ENCODE results near the gene SPOP.

DNA sequence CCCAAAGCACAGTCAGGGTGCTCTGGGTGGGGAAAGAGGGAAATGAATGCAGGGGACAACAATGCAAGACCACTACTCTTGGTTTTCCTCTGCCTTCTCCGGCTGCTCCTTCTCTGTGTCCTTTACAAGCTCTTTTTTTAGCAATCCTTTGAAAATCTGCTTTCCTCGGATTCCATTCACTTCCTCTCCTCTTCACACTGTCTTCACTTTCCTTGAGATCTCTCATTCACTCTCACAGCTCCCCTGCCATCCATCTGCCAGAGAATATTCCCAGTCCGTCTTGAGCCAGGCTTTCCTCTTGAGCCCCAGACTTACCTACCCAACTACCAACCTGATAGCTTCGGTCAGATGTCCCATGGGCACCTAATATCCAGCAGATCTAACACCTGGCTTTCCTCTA, 11.0 kb upstream of the SPOP start:
- TF ChIP-seq, protein P1, sequence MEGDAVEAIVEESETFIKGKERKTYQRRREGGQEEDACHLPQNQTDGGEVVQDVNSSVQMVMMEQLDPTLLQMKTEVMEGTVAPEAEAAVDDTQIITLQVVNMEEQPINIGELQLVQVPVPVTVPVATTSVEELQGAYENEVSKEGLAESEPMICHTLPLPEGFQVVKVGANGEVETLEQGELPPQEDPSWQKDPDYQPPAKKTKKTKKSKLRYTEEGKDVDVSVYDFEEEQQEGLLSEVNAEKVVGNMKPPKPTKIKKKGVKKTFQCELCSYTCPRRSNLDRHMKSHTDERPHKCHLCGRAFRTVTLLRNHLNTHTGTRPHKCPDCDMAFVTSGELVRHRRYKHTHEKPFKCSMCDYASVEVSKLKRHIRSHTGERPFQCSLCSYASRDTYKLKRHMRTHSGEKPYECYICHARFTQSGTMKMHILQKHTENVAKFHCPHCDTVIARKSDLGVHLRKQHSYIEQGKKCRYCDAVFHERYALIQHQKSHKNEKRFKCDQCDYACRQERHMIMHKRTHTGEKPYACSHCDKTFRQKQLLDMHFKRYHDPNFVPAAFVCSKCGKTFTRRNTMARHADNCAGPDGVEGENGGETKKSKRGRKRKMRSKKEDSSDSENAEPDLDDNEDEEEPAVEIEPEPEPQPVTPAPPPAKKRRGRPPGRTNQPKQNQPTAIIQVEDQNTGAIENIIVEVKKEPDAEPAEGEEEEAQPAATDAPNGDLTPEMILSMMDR (IDR thresholded peaks at IDR 0.05), result no peak
- TF ChIP-seq REST (IDR thresholded peaks at IDR 0.05; ENCODE audit: insufficient read depth in 1 of 2, low read depth in 2 of 2, low read length in 1 of 2), result no peak
- TF ChIP-seq TCF7L2 (IDR thresholded peaks at IDR 0.05; ENCODE audit: low read depth, low read length), result no peak
